DND-41 (cell line): ENCODE data around the gene SPEG.

Experiments
- ATAC-seq: fragments of 200-7000 bp; cut with Tn5 transposase; 3 replicates; pipeline ENCODE4 v1.9.1; 2021; ENCODE audit warnings: low read depth; ENCODE audit not compliant: insufficient read depth
- DNase-seq: peaks from one replicate; pipeline ENCODE4 v3.0.0-alpha.2; 2020
- H2AFZ ChIP-seq: 2 replicates; pipeline ENCODE4 v1.6.0; 2012; ENCODE audit warnings: low read depth, low read length
- H3K27ac ChIP-seq: 2 replicates; pipeline ENCODE4 v1.5.1; 2012; ENCODE audit warnings: low read length, inconsistent platforms
- H3K27me3 ChIP-seq: fragments of 200-600 bp; sonication (generic); 2 replicates; pipeline ENCODE4 v1.6.0; 2012; ENCODE audit warnings: low read length, mild to moderate bottlenecking, inconsistent platforms; ENCODE audit not compliant: insufficient read depth, poor library complexity
- H3K36me3 ChIP-seq: 2 replicates; pipeline ENCODE4 v1.5.1; 2012; ENCODE audit warnings: low read length, inconsistent platforms; ENCODE audit not compliant: insufficient read depth
- H3K4me1 ChIP-seq: 2 replicates; pipeline ENCODE4 v1.5.1; 2012; ENCODE audit warnings: mild to moderate bottlenecking, low read length; ENCODE audit not compliant: insufficient read depth
- H3K4me2 ChIP-seq: 2 replicates; pipeline ENCODE4 v1.6.0; 2012; ENCODE audit warnings: mild to moderate bottlenecking, moderate library complexity, low read length, inconsistent platforms; ENCODE audit not compliant: insufficient read depth
- H3K4me3 ChIP-seq, 2 experiments: fragments of 200-600 bp in 1 of 2; shearing (Covaris generic) in 1 of 2; 2 replicates each; pipeline ENCODE4 v1.5.1; 2012 to 2016; ENCODE audit warnings: inconsistent platforms in 2 of 2, low read length in 2 of 2, mild to moderate bottlenecking in 2 of 2, low read depth in 1 of 2, moderate library complexity in 1 of 2
- H3K79me2 ChIP-seq: 2 replicates; pipeline ENCODE4 v1.6.0; 2012; ENCODE audit warnings: low read length, inconsistent platforms; ENCODE audit not compliant: insufficient read depth
- H3K9ac ChIP-seq: 2 replicates; pipeline ENCODE4 v1.6.0; 2012; ENCODE audit warnings: low read depth, mild to moderate bottlenecking, inconsistent platforms, low read length, moderate library complexity
- H3K9me3 ChIP-seq: 2 replicates; pipeline ENCODE4 v1.5.1; 2012; ENCODE audit warnings: low read length, moderate library complexity, mild to moderate bottlenecking, inconsistent platforms; ENCODE audit not compliant: insufficient read depth, severe bottlenecking
- H4K20me1 ChIP-seq: 2 replicates; pipeline ENCODE4 v1.6.0; 2012; ENCODE audit warnings: low read length; ENCODE audit not compliant: insufficient read depth
- CTCF ChIP-seq: IDR thresholded peaks from 2 replicates; pipeline ENCODE4 v1.5.1; 2012; ENCODE audit warnings: borderline replicate concordance, low read length, moderate library complexity, mild to moderate bottlenecking; ENCODE audit not compliant: poor library complexity, severe bottlenecking; ENCODE audit errors: extremely low read depth
- EZH2 ChIP-seq: IDR thresholded peaks from 3 replicates; pipeline ENCODE4 v1.6.1; 2012; ENCODE audit warnings: borderline replicate concordance, low read depth, mild to moderate bottlenecking, moderate library complexity, low read length, inconsistent platforms; ENCODE audit not compliant: severe bottlenecking

SPEG gene

GRCh38 chr2:219430633-219431615 is 3.7 kb upstream of the SPEG start:
- no peak overlapping the region for H3K9ac ChIP-seq
- no peak overlapping the region for H3K4me2 ChIP-seq
- no peaks in the 10 kb centered on the region for H3K4me1 ChIP-seq
- H3K9me3 ChIP-seq, result no peaks in the 10 kb centered on the region
- H3K79me2 ChIP-seq, result no peaks in the 10 kb centered on the region
- H3K36me3 ChIP-seq, result no peaks in the 10 kb centered on the region
- no peaks in the 10 kb centered on the region for H3K27me3 ChIP-seq
- H3K4me3 ChIP-seq, result no peak overlapping the region
- no peak overlapping the region for H2AFZ ChIP-seq
- DNase-seq (no peak), ATAC-seq (peak; percentile 78)
- TF ChIP-seq CTCF (peak; percentile 49), EZH2 (no peak)
- no peak overlapping the region for H3K27ac ChIP-seq
- peaks cover 1% of the 10 kb centered on the region; the same call in 1 of the 2 replicates for H4K20me1 ChIP-seq

- ATAC-seq (peak; percentile 60), DNase-seq (peak; percentile 41)
- no peaks in the 10 kb centered on the region for H3K9me3 ChIP-seq
- TF ChIP-seq CTCF, result peak; percentile 61
- TF ChIP-seq EZH2, result no peak
- no peak overlapping the region for H3K27ac ChIP-seq
- no peaks in the 10 kb centered on the region for H3K36me3 ChIP-seq
- no peaks in the 10 kb centered on the region; the same call in 1 of the 2 replicates for H4K20me1 ChIP-seq
- no peak overlapping the region for H3K4me3 ChIP-seq
- peaks cover 1% of the 10 kb centered on the region for H3K27me3 ChIP-seq
- H3K4me2 ChIP-seq, result no peak overlapping the region
- H3K9ac ChIP-seq, result no peak overlapping the region
- no peaks in the 10 kb centered on the region for H3K4me1 ChIP-seq
- H3K79me2 ChIP-seq, result no peaks in the 10 kb centered on the region
- no peak overlapping the region for H2AFZ ChIP-seq
Measured at GRCh38 chr2:219433666-219434467, 776 bp upstream of the SPEG start.

DNA sequence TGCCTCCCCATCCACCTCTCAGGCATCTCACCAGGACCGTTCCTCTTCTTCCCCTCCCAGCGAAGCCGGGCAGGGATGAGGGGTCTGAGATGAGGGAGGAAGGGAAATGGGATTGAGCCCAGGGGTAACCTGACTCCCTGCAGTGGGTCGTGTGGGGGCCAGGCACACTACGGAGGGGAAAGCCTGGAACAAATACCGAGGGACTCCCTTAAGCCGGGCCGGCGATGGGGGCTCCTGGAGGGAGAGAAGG is 250 bp upstream of the SPEG start:
- TF ChIP-seq EZH2, result no peak
- no peak for TF ChIP-seq CTCF
- Histone ChIP-seq H3K27me3 (peaks cover 3% of the 10 kb centered on the region), H3K27ac (no peak overlapping the region), H3K9me3 (no peaks in the 10 kb centered on the region), H3K4me3 (no peak overlapping the region), H3K36me3 (no peaks in the 10 kb centered on the region), H3K4me2 (no peak overlapping the region), H4K20me1 (no peaks in the 10 kb centered on the region; the same call in 1 of the 2 replicates), H3K9ac (no peak overlapping the region), H3K4me1 (no peaks in the 10 kb centered on the region), H3K79me2 (no peaks in the 10 kb centered on the region), H2AFZ (no peak overlapping the region)
- DNase-seq (no peak), ATAC-seq (no peak)
